SH-SY5Y (cell line): Measurements from ENCODE around the gene MEF2D.

Experiments
- GATA2 ChIP-seq: IDR thresholded peaks from 2 replicates; pipeline ENCODE4 v1.6.1; 2011; ENCODE audit warnings: mild to moderate bottlenecking, low read depth, low read length
- GATA3 ChIP-seq: IDR thresholded peaks from 2 replicates; pipeline ENCODE4 v1.6.1; 2011; ENCODE audit warnings: low read depth, mild to moderate bottlenecking, low read length, moderate library complexity

- no peak for TF ChIP-seq GATA3
- no peak for TF ChIP-seq GATA2
Measured at GRCh38 chr1:156499842-156500542, 583 bp downstream of the MEF2D start.
